ENCODE measurements around the gene RAB6B.
A peak's percentile ranks its signal among the peaks of the same experiment; 100 is the strongest.

Gene RAB6B

DNA sequence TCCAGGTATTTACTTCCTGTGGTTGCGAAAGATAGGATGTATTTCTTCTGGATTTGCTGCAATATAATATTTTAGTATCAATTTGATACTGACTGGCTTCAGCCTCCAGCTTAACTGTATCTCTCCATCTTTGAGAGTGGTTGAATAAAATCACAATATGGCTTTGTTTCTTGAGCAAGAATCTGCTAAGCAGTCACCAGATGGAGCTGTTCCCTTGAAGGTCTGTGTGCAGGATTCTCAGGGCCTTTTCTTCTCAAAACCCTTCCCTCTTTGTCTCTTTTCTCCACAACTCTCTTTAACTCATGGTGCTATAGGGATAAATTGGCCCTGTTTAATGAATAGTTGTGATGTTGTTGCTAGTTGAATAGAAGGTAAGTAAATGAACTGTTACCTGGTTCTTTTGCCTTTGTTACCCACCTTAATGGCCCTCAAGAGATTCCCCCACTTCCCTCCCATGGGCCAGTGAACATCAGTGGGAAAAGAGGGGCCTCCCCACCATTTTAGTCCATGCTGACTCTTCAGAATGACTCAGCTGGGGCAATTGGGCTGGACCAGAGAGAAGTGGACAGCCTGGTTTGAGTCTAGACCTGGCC lies 34.8 kb upstream of the RAB6B start:
- DNase-seq = peak; percentile 2

DNA sequence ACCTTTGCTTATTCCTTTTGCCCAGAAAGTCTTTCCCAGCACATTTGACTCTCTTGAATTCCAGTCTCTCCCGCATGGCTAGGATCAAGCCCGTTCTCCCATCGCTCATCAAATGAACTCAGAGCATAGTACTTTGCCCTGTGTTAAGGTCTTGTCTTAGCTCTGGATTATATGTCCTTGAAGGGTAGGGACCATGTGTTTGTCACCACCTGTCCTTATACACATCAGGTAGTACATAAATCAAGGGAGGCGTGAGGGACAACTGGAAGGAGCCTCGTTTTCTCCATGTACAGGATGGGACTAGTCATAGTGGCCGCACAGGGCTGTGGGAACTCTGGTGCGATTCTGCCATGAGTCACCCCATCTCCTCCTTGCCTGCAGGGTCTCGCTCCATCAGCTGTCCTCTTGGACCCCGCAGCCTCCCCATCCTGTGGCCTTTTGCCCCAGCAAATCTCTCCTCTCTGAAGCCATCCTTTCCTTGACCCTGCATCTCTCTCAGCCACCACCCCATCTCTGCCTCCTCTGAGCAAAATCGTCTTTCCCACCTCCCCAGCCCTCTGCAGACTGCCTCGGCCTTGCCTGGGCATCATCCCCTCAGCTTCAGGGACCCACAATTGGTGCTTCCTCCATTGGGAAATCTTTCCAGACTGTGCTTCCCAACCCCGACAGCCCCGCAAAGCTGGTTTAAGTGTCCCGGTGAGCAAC lies 33.4 kb upstream of the RAB6B start:
- no peak for DNase-seq

DNA sequence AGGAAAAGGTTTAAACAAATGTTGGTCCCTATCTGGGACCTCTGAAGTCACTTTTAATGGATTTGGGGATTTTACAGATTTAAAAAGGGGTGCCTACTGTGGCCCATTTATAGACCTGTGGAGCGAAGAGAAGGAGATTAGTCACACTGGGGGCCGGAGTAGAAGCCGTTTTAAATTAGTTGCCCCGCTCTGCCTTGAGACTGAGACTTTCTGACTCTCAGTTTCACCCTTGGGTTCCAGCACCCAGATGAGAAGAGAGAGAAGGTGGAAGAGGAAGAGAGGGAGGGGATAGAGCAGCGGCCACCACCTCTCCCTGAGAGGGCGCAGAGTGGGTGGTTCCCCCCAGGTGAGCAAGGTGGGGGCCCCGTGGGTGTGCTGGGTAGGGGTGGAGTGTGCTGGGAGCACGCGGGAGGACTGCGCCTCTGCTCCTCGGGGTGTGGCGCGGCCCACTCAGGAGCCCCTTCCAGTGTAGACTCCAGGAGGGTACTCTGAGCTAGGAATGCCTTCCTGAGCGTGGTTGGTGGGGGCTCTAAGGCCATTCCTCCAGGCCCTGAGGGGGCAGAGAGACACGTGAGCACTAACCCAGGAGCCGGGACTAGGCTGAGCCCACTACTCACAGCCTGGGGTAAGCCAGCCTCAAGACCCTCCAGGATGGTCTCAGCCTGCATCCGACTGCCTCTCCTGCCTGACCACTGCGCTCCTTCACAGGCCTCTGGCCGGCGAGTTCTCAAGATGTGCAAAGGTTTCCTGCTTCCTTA lies 32.6 kb upstream of the RAB6B start:
- DNase-seq = no peak

DNA sequence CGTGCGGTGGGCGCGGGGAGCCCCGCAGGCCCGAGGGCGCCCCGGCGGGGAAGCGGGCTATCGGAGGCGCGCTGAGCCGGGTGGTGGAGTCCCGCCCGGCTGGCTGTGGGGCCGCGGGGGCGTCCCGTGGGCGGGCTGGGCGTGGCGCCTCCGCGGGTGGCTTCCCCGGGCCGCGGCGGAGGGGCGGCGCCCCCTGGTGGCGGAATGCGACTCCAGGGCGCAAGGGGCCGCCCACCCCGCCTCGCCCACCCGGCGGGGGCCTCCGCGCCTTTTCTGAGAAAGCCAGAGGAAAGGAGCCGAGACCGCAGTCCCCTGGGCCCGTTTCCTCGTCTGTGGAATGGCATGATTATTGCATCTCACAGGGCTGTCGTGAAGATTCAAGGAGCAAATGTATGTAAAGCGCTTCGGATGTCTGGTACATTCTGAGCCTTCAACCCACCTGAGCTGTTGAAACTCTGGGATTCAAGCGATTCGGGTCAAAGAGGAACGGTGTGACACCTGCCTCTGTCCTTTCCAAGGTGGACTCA lies 31.9 kb upstream of the RAB6B start:
- peak; percentile 69 for DNase-seq

DNA sequence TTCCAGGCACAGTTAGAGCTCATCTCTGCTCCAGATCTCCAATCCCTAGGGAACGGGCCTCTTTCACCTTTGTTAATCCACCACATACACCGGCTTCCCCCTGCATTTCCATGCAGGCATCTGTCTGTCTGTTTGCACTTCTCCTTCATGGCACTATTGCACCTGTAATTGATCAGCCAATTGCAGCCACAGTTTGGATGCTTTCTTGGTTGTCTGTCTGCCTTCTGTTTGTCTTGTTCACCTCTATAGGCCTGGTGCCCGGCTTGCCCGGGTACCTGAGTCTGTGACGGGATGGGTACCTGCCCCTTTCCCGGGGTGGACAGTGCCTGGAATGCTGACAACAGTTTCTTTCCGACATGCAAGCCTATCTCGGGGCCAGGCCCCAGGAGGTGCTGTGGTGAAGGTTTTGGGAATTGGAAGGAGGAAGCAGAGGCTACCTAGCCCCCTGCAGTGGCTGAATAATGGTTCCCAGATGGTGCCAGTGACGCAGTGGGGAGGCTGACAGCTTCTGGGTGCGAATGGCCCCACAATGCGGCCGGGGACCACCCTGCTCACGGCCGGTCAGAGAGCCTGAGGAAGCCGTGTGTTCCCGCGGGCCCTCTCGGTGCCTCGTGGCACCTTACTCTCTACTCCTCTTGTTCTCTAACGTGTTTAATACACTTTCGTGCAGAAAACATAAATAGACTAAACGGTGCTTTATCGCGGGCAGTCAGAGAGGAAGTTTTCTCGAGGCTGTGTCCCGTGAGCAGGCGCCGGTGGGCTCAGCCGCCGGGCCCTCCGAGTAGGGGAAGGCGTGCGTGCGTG lies 31.3 kb upstream of the RAB6B start:
- no peak for DNase-seq

- DNase-seq = no peak
These were observed 30.5 kb upstream of the RAB6B start for GRCh38 chr3:133925960-133926735.

- DNase-seq = no peak
These were observed 28.4 kb upstream of the RAB6B start for GRCh38 chr3:133924041-133924440.

DNA sequence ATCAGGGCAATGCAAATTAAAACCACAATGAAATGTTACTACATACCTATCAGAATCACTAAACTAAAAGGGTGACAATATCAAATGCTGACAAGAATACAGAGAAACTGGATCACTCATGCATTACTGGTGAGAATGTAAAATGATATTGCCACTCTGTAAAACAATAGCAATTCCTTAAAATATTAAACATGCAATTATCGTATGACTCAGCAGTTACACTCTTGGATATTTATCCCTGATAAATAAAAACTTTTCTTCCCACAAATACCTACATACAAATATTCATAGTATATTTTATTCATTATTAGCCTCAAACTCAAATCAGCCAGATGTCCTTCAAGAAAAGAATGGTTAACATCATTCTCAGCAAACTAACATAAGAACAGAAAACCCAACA lies 25.9 kb upstream of the RAB6B start:
- DNase-seq = no peak

GRCh38 chr3:133917144-133917543 lies 21.5 kb upstream of the RAB6B start:
- no peak for DNase-seq

DNA sequence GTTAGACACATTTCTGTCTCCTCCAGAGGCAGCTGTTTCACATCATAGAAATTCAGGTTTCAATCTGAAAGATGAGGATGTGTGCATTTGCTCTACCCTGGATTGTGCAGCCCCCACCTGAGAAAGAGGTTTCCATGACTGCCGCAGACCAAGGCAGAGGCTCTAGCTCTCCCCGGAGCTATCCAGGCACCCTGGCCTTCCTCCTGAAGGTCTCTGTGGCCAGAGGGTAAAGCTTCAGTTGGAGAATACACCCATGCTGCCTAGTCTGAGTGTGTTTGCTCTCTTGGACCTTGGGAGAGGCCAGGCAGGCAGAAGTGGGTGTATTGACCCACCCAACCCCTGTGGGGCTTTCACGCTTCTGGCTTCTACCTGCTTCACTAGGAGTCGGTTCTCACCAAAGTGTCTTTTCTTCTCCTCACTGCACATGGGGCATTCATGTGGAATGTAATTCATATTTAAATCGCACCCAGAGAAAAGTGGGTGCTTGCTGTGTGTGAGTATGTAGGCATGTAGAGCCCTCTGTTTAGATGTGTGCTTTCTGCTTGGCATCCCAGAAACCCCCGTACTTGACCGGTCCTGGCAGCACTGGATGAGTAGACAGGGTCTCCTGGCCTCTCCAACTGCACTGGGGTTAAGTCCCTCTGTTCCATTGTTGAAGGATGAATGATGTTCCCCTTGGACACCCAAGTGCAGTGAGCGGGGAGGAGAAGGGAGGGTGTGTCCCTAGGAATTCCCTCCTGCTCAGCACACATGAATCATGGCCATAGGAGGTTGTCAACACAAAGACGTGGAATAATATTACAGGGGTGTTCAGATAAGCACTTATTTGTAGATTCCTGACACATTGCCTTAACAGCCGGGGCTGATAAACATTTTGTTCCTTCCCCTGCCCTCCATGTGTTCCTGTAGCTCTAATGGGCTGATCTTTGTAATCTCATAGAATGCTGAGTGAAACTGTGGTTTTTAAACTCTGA lies 20.3 kb upstream of the RAB6B start:
- no peak for DNase-seq

DNA sequence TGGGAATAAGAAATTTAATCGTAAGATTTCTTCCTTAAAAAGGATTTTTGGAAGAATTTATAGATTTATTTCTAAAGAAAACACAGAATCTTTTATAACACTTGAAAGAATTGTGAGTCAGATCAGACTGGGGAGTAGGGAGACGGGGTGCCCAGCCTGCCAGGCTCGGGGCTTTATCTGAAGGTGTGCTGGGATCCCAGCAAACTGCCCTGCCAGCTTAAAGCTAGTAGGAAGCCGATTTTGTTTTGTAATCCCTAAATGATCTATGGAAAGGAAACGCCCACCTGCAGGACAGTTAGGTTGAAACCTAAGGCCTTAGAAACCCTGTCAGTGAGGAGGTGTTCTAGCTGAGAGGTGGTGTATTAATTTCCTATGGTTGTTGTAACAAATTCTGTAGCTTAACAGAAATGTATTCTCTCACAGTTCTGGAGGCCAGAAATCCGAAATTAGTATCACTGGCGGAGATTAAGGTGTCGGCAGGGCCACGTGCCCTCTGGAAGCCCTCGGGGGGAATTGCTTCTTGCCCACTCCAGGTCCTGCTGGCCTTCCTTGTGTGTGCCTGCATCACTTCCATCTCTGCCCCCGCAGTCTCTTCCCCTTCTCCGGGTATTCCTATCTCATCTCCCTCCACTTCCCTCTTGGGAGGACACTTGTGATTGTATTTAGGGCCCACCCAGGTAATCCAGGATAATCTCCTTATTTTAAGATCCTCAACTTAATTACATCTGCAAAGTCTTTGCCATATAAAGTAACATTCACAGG lies 19.3 kb upstream of the RAB6B start:
- no peak for DNase-seq

DNA sequence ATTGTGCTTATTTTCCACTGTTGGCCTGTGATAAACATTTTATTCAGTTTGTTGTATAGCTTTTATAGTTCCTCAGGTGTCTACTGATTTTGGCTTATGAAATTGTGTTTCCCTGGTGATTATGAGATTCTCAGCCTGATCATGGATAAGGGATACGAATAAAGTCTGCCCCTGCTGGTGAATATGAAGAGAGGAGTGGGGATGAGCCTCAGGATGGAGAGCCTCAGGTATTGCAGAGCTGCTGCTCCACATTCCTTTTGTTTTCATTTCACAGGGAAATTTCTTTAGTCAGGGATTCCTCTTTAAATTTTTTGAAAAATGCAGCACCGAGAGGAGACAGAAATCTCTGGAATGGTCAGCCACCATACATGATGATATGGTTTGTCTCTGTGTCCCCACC lies 14.7 kb upstream of the RAB6B start:
- DNase-seq = no peak

- DNase-seq = no peak
These were observed 9.7 kb upstream of the RAB6B start for GRCh38 chr3:133905376-133905775.

GRCh38 chr3:133901847-133902246 lies 6.2 kb upstream of the RAB6B start:
- DNase-seq = no peak

DNA sequence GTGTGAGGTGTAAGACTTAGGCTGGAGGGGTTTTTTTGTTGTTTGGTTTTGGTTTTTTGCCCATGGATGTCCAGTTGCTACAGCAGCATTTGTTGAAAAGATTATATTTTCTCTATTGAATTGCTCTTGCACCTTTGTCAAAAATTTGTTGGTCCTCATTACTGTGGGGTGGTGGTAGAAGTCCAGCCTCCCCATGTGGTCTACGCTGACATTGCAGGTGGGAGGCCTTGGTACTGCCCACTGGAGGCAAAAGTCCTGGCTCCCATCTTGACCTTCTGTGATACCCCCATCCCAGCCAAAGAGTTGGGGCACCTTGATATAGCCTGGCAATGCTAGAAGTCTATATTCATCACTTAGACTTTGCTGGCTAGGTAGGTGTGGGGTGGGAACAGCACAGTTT lies 5.4 kb upstream of the RAB6B start:
- no peak for DNase-seq

DNA sequence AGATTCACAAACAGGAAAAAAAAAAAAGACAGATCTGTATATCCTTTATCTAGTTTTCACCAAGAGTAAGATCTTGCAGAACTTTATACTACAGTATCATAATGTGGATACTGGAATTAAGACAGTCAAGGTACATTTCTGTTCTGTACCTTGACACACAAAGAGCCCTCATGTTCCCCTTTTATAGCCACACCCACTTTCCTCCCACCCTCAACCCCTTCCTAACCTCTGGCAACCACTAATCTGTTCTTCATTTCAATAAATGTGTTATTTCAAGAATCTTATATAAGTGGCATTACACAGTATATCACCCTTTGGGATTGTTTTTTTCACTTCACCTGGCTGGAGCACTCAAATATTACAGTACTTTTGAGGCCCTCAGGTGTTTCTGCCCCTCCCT lies 3.6 kb upstream of the RAB6B start:
- no peak for DNase-seq

DNA sequence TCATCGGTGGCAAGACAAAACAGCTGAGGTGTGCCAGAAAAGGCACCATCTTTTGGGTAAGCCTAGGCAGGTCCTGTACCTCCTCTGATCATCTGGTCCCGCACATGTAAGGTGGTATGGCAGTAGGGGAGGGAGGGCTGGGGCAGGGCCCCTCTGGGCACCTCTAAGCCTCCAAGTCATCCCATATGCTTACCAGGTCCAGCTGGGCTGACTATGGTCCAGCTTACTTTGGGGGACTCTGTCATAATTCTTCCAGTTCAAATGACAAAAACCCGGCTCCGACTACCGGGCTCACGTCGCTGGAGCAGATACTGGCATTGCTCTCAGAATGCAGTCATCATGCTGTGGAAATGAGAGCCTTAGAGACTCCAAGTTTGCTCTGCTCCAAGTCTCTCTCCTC lies 1.9 kb upstream of the RAB6B start:
- no peak for DNase-seq

DNA sequence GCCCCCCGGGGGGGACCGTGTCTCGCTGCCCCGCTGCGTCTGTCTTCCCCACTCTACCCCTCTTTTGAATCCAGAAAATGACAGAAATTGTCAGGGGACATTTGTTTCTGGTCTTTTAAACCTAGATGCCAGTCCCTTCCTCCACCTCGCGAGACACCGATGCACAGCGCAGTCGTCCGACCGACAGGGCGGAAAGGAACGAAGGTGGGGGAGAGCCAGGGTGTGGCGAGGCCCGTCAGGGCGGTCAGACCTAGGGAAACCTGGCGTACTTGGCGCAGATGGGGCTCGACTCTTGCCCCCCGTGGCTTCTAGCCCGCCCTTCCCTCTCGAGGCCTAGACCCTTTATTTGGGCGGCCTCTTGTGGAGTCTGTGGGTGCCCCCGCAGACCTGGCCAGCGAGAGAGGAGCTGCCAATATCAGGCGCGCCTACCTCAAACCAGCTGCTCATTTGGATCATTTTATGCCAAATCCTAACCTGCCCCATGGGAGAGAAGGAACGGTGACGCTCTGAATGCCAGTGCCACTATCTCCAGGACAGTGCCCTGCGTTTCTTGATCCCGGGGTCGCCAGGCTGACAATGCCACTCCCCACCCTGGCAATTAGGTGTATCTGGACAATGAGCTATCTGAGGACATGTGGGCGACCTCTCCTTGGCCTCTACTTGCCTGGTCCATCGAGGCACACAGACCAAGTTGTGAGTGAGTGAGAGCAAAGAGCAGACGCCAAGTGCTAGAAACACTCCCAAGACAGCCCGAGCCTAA lies 500 bp upstream of the RAB6B start:
- DNase-seq = no peak
